ENCODE results near the gene ZNF329. TPM values are rescaled to one million over a fixed set of nuclear protein-coding genes. Genes with fewer than 3 reads are reported as not detected.

ZNF329 gene
- total and polyA plus RNA-seq, 9 of the 15 experiments (the other 6 are each of a cell fraction or from before 2014, with no cell fraction given), result 0.21 to 3.6 (median 2.2) TPM

DNA sequence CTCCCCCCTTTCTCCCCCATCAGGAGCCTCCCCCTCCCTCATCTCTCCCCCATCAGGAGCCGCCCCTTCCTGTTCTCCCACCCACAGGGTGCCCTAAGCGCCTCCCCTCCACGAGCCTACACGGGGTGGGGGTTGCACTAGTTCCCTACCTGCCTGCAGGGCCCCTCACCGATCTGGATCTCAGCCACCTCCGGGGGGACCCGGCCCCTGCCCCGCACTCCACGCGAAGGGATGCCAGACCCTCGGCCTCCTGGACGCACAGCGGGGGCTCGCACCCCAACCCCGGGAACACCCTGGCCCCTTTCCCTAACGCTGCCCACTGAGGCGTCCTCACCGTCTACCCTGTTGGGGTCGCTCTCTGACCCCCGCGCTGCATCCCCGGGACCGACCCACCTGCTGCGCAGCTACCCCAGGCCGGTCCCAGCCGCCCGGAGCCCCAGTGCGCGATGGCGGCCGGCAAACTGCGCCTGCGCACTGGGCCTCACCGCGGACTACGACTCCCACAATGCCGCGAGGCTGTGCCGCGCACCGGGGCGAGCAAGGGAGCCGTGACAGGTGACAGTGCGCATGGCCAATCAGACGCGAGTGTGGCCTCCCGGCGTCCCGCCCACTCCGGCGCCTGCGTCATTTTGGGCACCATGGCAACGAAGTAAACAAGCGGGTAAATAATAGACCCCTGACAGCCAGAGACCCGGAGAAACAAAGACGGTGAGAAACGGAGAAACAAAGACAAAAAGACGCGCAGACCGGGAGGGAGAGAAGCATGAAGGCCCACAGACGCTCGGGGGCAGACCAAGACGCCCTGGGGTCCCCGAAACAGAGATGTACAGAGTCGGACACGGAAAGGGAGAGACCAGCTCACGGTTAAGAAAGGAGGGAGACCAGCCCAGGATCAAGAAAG is 52.6 kb downstream of the ZNF329 start, which contains the start of gene ZSCAN18 (continued):
- TF ChIP-seq, protein P1, sequence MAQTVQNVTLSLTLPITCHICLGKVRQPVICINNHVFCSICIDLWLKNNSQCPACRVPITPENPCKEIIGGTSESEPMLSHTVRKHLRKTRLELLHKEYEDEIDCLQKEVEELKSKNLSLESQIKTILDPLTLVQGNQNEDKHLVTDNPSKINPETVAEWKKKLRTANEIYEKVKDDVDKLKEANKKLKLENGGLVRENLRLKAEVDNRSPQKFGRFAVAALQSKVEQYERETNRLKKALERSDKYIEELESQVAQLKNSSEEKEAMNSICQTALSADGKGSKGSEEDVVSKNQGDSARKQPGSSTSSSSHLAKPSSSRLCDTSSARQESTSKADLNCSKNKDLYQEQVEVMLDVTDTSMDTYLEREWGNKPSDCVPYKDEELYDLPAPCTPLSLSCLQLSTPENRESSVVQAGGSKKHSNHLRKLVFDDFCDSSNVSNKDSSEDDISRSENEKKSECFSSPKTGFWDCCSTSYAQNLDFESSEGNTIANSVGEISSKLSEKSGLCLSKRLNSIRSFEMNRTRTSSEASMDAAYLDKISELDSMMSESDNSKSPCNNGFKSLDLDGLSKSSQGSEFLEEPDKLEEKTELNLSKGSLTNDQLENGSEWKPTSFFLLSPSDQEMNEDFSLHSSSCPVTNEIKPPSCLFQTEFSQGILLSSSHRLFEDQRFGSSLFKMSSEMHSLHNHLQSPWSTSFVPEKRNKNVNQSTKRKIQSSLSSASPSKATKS (CRISPR knock-in tag; IDR thresholded peaks at IDR 0.05), result no peak
- TF ChIP-seq, protein P2, sequence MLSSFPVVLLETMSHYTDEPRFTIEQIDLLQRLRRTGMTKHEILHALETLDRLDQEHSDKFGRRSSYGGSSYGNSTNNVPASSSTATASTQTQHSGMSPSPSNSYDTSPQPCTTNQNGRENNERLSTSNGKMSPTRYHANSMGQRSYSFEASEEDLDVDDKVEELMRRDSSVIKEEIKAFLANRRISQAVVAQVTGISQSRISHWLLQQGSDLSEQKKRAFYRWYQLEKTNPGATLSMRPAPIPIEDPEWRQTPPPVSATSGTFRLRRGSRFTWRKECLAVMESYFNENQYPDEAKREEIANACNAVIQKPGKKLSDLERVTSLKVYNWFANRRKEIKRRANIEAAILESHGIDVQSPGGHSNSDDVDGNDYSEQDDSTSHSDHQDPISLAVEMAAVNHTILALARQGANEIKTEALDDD (IDR thresholded peaks at IDR 0.05), result no peak
- TF ChIP-seq, protein P3, sequence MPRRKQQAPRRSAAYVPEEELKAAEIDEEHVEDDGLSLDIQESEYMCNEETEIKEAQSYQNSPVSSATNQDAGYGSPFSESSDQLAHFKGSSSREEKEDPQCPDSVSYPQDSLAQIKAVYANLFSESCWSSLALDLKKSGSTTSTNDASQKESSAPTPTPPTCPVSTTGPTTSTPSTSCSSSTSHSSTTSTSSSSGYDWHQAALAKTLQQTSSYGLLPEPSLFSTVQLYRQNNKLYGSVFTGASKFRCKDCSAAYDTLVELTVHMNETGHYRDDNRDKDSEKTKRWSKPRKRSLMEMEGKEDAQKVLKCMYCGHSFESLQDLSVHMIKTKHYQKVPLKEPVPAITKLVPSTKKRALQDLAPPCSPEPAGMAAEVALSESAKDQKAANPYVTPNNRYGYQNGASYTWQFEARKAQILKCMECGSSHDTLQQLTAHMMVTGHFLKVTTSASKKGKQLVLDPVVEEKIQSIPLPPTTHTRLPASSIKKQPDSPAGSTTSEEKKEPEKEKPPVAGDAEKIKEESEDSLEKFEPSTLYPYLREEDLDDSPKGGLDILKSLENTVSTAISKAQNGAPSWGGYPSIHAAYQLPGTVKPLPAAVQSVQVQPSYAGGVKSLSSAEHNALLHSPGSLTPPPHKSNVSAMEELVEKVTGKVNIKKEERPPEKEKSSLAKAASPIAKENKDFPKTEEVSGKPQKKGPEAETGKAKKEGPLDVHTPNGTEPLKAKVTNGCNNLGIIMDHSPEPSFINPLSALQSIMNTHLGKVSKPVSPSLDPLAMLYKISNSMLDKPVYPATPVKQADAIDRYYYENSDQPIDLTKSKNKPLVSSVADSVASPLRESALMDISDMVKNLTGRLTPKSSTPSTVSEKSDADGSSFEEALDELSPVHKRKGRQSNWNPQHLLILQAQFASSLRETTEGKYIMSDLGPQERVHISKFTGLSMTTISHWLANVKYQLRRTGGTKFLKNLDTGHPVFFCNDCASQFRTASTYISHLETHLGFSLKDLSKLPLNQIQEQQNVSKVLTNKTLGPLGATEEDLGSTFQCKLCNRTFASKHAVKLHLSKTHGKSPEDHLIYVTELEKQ (CRISPR knock-in tag; IDR thresholded peaks at IDR 0.05), result no peak
- TF ChIP-seq, protein P4, sequence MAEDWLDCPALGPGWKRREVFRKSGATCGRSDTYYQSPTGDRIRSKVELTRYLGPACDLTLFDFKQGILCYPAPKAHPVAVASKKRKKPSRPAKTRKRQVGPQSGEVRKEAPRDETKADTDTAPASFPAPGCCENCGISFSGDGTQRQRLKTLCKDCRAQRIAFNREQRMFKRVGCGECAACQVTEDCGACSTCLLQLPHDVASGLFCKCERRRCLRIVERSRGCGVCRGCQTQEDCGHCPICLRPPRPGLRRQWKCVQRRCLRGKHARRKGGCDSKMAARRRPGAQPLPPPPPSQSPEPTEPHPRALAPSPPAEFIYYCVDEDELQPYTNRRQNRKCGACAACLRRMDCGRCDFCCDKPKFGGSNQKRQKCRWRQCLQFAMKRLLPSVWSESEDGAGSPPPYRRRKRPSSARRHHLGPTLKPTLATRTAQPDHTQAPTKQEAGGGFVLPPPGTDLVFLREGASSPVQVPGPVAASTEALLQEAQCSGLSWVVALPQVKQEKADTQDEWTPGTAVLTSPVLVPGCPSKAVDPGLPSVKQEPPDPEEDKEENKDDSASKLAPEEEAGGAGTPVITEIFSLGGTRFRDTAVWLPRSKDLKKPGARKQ (CRISPR knock-in tag; IDR thresholded peaks at IDR 0.05), result no peak
- no peak for TF ChIP-seq PRMT5 (CRISPR knock-in tag; IDR thresholded peaks at IDR 0.05)
- no peak for TF ChIP-seq STAT5B (CRISPR knock-in tag; IDR thresholded peaks at IDR 0.05)
- TF ChIP-seq TFAM (CRISPR knock-in tag; conservative IDR thresholded peaks at IDR 0.05), result no peak
- TF ChIP-seq ZKSCAN3 (CRISPR knock-in tag; IDR thresholded peaks at IDR 0.05), result no peak
- TF ChIP-seq SIX5 (IDR thresholded peaks at IDR 0.05; ENCODE audit: borderline replicate concordance in 1 of 2, insufficient read depth in 1 of 2, low read depth in 1 of 2, low read length in 2 of 2), result peak in 1 of 2 experiments; percentile 22; a peak in 2 of 4 replicates
- no peak for TF ChIP-seq MCM3 (IDR thresholded peaks at IDR 0.05)
- no peak for TF ChIP-seq MCM5 (IDR thresholded peaks at IDR 0.05; ENCODE audit: low read depth)
- TF ChIP-seq, protein P5, sequence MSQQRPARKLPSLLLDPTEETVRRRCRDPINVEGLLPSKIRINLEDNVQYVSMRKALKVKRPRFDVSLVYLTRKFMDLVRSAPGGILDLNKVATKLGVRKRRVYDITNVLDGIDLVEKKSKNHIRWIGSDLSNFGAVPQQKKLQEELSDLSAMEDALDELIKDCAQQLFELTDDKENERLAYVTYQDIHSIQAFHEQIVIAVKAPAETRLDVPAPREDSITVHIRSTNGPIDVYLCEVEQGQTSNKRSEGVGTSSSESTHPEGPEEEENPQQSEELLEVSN (IDR thresholded peaks at IDR 0.05; ENCODE audit: borderline replicate concordance in 1 of 2, extremely low read depth in 1 of 2, insufficient read depth in 1 of 2, insufficient read length in 1 of 2, low read depth in 1 of 2, low read length in 1 of 2, poor library complexity in 1 of 2, severe bottlenecking in 1 of 2), result no peak
- TF ChIP-seq, protein P6, sequence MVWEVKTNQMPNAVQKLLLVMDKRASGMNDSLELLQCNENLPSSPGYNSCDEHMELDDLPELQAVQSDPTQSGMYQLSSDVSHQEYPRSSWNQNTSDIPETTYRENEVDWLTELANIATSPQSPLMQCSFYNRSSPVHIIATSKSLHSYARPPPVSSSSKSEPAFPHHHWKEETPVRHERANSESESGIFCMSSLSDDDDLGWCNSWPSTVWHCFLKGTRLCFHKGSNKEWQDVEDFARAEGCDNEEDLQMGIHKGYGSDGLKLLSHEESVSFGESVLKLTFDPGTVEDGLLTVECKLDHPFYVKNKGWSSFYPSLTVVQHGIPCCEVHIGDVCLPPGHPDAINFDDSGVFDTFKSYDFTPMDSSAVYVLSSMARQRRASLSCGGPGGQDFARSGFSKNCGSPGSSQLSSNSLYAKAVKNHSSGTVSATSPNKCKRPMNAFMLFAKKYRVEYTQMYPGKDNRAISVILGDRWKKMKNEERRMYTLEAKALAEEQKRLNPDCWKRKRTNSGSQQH (CRISPR knock-in tag; IDR thresholded peaks at IDR 0.05), result no peak
- no peak for TF ChIP-seq MEF2A (IDR thresholded peaks at IDR 0.05; ENCODE audit: control insufficient read depth, low read depth, low read length)
- TF ChIP-seq BCOR (IDR thresholded peaks at IDR 0.05), result no peak

Measured in K562 (cell line).